GM23338 (cell line): ENCODE results near the gene FLNB.

Source experiments
- CTCF ChIP-seq, 2 experiments: fragments of 200-600 bp in 1 of 2; sonication (generic) in 1 of 2; conservative IDR thresholded peaks; 2 replicates each; pipeline versions ENCODE4 v1.5.1 to v1.6.1; 2016 to 2017; ENCODE audit warnings: antibody characterized with exemption in 2 of 2, low read depth in 2 of 2, mild to moderate bottlenecking in 2 of 2, moderate library complexity in 1 of 2
- EZH2 ChIP-seq: fragments of 200-600 bp; sonication (generic); IDR thresholded peaks from one replicate; pipeline ENCODE4 v1.8.0; 2017; ENCODE audit warnings: antibody characterized with exemption, mild to moderate bottlenecking, low read depth; ENCODE audit not compliant: unreplicated experiment
- EZH2phosphoT487 ChIP-seq: fragments of 200-600 bp; sonication (generic); IDR thresholded peaks from one replicate; pipeline ENCODE4 v1.8.1; 2018; ENCODE audit warnings: antibody characterized with exemption; ENCODE audit not compliant: unreplicated experiment
- NANOG ChIP-seq: IDR thresholded peaks from 2 replicates; pipeline ENCODE4 v1.6.1; 2016; ENCODE audit warnings: antibody characterized with exemption, borderline replicate concordance
- POLR2AphosphoS5 ChIP-seq: IDR thresholded peaks from 2 replicates; pipeline ENCODE4 v1.6.1; 2016; ENCODE audit warnings: antibody characterized with exemption, low read depth
- REST ChIP-seq: IDR thresholded peaks from one replicate; pipeline ENCODE4 v1.6.1; 2018; ENCODE audit warnings: antibody characterized with exemption; ENCODE audit not compliant: unreplicated experiment

GRCh38 chr3:58044691-58045483 lies 36.7 kb downstream of the FLNB start:
- TF ChIP-seq CTCF (conservative IDR thresholded peaks at IDR 0.05; ENCODE audit: low read depth in 2 of 2) (no peak), EZH2 (no peak), REST (no peak), EZH2phosphoT487 (no peak), POLR2AphosphoS5 (no peak), NANOG (no peak)
